Measurements from ENCODE around the gene MRM3.
"Not testable (repeated sequence)": the region's sequence is repeated elsewhere in the genome, so short reads cannot be mapped to it uniquely, and the experiment has no call there.

Gene MRM3

DNA sequence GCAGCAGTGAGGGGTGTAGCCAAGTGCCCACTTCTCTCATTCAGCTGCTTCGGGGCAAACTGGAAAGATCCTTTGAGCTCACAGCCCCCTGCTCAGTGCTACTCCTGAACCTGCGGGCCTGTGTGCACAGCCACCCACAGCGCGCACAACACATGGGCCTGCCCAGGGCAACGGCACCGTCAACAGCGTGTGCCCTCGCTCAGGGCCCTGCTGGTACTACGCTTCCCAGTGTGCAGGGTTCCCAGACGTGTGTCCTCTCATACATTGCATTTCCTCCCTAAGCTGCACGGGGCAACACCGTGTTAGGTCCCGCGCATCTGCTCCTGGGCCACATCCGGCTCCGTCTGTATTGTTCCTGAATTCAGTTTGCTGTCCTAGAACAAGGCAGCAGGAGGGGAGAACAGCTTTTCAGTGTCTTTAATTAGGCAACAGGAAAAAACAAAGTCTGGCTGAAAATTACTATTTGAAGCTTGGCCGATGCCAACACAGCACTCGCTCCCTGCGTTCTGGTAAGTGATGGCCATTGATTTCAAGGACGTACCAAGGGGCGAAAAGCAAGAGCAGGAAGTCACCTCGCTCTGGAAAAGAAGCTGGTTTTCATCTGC lies 15.2 kb downstream of the MRM3 start:
- no peak for DNase-seq

DNA sequence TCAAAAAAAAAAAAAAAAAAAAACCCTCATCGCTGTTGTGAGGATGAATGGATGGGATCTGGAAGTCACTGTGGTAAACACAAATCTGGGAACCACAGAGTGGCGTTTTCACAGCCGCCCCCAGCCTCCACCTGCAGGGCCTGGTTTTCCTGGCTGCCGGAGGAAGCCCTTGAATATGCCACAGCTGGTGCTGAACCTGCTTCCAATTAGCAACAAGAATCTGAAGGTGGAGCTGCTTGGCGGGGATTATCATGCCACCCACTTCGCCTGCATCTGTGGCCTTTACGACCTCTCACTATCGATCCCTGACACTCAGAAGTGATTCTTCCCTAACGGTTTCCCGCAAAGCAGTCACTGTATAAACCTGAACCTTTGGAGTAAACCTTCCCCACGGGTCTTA lies 16.1 kb downstream of the MRM3 start:
- DNase-seq = no peak

- DNase-seq = no peak
These were observed 17.1 kb downstream of the MRM3 start for GRCh38 chr17:799261-799660.

DNA sequence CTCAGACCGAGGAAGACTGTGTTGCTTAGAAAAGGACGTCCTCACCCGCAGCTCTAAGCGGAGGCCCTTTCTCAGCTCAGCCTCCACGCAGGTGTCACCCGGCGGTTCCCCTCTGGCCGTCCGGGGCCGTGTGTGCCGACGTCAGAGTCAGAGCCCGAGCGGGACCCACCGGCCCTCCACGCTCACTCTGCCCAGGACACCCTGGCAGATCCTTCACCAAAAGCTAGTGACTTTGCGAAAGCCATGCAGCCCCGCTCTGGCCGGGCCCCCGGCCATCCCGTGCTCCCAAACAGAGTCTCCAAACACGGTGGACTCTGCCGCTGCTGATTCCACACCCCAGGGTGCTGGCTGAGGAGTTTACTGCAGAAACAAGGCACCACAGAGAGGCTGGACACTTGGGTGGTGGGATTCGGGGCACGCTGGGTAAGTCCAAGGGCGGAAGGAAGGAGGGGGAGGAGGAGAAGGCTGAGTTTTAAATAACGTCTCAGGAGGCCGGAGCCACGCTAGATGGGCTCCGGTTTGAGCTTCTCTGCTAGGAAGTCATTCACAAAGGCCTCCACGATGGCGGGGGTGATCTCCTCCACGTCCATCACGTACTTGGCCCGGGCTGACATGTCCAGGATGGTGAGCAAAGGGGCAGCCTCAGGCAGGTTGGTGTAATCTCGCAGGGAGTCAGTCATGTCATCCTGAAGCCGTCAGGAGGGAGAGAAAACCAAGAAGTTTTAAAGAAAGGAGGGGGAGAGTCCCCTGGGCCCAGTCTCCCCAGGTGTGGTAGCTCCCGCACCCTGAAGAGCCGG lies 18.5 kb downstream of the MRM3 start:
- no peak for DNase-seq

DNA sequence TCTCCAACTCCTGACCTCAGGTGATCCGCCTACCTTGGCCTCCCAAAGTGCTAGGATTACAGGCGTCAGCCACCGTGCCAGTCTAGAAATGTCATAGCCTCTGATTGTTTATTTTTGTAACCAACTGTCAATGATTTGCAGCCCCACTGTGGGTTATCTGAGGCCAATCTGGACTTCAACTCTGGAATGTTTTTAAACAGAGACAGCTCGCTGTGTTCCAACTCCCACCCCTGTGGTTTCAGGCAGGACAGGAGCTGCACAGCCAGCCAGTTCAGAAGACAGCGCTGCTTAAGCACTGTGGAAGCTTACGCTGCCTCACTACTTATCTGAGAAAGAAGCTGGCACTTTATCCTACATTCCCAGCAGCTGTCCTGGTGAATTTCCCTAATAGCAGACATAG lies 19.5 kb downstream of the MRM3 start:
- no peak for DNase-seq

DNA sequence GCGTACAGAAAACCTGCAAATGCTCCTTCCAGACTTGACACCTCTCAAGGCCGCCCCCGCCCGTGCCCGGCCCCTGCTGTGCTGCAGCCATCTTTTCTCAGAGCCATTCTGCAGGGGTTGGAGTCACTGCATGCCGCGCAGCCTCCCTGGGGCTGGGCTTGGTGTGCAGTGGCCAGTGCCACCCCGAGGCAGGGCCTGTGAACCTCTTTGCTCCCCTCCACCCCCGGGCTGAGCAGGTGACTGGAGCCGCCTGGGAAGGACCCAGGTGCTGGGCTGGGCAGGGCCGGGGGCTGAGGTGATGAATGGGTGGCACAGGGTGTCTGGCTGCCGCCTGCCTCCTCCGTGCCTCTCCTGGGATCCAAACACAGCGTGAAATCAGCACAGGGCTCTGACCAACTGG lies 20.3 kb downstream of the MRM3 start:
- no peak for DNase-seq

DNA sequence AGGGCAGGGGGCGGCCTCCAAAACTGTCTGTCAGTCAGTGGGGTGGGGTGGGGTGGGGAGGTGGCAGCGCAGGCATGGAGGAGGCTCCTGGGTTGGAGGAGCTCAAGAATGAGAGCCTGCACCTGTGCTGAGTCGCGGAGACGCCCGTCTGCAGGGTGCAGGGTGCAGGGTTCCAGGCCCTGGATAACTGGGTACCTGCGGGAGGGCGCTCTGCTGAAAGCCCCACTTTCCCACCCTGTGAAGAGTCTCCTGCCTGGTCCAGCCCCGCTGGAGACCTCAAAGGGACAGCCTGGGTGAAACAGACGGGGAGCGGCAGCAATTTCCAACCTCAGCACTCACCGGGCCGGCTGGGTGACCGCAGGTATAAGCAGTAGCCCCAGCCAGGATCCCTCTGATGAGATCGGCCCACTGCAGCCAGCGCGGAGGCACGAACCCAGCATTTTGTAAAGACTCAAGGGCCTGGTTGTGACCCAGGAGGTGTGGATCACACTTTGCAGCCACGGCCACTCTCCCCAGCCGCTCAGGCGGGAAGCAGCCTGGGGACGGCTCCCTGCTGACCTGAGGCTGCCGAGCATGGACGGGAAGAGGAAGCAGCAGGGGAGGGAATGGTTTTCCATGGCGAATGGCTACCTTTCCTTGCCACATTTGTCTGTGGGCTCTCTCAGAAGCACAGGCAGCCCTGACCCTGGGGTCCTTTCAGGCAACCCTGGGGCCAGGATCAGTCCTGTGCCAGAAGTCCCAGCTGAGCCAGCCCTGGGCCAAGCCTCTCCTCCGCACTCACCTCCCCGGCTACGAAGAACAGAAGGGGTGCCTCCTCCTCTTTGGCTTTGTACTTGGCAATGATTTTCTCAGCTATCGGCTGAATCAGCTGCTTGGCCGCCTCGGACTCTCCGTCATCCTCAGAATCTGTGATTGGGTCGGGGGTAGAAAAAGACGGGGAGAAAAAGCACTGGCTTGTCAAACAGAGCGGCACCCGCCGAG lies 21.0 kb downstream of the MRM3 start:
- DNase-seq = no peak

- DNase-seq = no peak
These were observed 22.6 kb downstream of the MRM3 start for GRCh38 chr17:804541-805435.

DNA sequence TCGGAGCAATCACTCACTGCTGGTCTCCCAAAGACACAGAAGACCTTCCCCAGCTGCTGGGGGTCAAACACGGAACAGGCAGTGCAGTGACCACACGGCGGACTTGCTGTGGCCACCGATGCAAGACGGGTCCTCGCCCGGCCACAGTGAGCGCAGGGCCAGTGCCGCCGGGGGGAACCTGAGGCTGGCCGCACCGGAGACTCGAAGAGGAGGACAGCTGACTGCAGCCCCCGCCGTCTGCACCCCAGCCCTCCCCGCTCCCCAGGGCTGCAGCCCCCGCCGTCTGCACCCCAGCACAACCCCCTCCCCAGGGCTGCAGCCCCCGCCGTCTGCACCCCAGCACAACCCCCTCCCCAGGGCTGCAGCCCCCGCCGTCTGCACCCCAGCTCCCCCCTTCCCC lies 23.7 kb downstream of the MRM3 start:
- DNase-seq = not testable (repeated sequence)

DNA sequence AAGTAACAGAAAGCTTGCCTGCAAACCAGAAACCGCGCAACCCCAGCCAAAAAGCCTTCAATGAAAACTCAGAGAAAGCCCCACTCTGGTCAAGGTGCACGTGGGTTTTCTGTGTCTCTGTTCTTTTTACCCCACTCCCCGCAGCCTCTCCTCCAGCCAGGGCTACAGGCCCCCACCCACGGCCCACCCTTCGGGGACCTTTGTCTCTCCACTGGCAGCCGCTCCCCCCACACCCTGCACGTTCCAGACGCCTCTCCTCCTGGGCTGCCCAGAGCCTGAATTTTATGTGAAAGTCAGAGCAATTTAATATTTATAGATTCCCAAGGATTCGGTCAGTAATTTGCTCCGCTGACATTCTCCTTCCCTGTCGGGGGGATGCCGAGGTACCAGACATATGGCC lies 24.2 kb downstream of the MRM3 start:
- DNase-seq = no peak

DNA sequence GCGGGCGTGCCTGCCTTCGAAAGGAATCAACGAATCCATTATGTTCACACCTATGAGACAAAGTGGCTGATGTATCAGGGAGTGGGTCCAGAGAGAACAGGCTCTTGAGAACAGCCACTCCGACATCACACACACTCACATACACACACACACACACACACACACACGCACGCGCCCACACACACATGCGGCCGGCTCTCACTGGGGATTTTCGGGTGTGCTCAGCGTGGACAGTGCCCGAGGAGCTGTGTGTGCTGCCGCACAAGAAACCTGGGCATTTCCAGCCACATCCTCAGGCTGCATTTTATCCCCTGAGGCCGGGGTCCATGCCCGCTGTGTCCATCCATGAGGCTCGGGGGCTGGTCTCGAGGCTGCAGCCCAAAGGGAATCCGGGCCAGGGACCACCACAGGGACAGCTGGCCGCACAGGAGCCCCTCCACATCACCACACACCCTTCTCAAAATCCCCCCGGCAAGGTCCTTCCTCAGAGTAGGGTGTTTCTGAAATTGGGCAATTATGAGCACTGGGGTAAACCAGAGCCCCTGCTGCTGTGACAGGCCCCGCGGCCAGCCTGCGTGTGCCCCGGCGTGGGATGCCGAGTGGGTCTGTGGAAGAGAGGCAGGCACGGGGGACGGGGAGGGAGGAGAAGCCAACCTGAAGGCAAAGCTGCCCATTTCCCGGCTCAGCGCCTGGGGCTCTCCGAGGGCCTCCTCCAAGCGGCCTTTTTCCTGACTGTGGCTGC lies 24.8 kb downstream of the MRM3 start:
- DNase-seq = no peak

GRCh38 chr17:807523-808294 lies 25.6 kb downstream of the MRM3 start:
- no peak for DNase-seq

- no peak for DNase-seq
These were observed 29.1 kb downstream of the MRM3 start for GRCh38 chr17:811051-811784.

GRCh38 chr17:812638-813204 lies 30.6 kb downstream of the MRM3 start:
- no peak for DNase-seq

DNA sequence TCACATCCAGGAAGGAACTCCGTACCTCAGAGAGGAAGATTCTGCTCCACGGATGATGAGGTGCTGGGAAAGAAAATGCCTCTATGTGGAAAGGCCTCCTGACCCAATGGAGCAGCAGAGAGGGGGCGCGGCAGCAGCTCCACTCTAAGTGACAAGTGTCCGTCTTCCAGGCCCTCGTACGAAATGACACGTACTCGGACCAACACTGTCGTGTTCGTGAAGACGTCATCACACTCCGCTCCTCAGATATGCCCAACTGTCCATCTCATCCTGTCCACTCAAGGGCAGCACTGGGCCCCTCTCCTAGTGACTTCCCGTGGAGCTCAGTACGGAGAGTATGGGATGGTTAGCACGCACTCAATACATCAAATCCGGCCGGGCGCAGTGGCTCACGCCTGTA lies 32.2 kb downstream of the MRM3 start:
- DNase-seq = no peak

DNA sequence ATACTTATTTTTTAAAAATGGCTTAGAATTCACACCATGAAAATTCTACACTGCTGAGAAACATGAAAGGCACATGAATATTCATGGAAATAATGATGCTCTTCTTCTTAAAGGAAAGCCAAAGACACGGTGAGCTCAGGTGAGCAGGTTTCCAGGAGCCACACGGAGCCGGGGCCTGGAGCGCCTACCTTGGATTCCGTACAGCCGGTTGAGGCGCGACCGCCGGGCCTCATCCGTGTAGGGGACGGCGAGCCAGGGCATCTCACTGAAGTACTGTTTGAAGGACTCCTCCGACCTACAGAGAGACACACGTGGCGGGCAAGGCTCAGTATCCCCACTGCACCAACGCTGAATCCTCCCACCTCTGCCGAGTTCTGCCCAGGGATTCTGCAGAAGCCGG lies 37.1 kb downstream of the MRM3 start:
- no peak for DNase-seq

- DNase-seq = no peak
These were observed 41.3 kb downstream of the MRM3 start for GRCh38 chr17:823501-823902.

- no peak for DNase-seq
These were observed 42.2 kb downstream of the MRM3 start for GRCh38 chr17:824378-824777.

- no peak for DNase-seq
These were observed 43.1 kb downstream of the MRM3 start for GRCh38 chr17:825216-825615.

GRCh38 chr17:826778-827177 lies 44.6 kb downstream of the MRM3 start:
- DNase-seq = no peak

All from CD4-positive, alpha-beta T cell treated with Interleukin-6 for 4 hours (primary cell).